D721Med (cell line): ENCODE results near the gene CNTN6.

Experiments
- DNase-seq: peaks from one replicate; pipeline ENCODE4 v3.0.0; 2011; ENCODE audit warnings: low spot score; ENCODE audit not compliant: insufficient read length
- FAIRE-seq: peaks from 2 replicates; lab custom pipeline; 2011; peaks lifted over from hg19 to GRCh38; lab: Jason Lieb, UNC
- TF ChIP-seq, protein P1 (sequence below): IDR thresholded peaks from 2 replicates; pipeline ENCODE4 v1.5.1; 2012; ENCODE audit warnings: mild to moderate bottlenecking, control low read depth; ENCODE audit not compliant: insufficient read depth; ENCODE audit errors: missing control alignments

The CNTN6 gene

DNA sequence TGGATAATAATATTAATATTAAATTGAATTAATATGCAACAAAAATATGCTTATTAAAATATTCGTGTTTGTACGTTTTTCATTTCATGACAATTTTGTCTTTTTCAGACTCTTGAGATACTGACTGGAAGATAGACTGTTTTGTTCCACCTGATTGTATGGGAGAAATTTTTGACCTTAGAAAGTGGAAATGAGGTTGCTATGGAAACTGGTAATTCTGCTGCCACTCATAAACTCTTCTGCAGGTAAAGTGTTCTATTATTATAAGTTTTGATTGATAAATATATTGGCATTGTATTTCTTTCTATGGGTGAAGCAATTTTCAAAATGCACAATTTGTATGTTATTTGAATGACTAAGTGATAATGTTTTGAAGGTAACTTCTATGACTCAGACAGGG, 55.0 kb downstream of the CNTN6 start:
- TF ChIP-seq, protein P1, sequence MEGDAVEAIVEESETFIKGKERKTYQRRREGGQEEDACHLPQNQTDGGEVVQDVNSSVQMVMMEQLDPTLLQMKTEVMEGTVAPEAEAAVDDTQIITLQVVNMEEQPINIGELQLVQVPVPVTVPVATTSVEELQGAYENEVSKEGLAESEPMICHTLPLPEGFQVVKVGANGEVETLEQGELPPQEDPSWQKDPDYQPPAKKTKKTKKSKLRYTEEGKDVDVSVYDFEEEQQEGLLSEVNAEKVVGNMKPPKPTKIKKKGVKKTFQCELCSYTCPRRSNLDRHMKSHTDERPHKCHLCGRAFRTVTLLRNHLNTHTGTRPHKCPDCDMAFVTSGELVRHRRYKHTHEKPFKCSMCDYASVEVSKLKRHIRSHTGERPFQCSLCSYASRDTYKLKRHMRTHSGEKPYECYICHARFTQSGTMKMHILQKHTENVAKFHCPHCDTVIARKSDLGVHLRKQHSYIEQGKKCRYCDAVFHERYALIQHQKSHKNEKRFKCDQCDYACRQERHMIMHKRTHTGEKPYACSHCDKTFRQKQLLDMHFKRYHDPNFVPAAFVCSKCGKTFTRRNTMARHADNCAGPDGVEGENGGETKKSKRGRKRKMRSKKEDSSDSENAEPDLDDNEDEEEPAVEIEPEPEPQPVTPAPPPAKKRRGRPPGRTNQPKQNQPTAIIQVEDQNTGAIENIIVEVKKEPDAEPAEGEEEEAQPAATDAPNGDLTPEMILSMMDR: no peak
- DNase-seq: no peak
- FAIRE-seq: no peak

DNA sequence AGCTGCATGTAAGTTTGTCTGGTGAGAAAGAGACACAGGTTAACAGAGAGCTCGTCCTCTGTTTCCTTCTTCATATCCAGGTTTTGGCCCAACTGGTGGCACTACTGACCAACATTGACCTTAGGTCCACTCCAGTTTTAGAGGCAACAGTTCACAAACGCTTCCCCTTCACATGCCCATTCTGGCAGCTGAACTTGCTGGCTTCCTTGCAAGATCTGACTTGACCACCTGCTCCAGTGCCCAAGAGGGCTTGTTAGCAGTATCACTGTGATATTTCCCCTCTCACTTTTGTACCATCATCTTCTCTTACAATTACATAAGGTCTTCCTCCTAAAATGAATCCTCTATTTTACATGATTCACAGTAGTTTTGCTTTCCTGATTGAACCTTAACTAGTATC, 71.3 kb downstream of the CNTN6 start:
- no peak for FAIRE-seq
- TF ChIP-seq, protein P1: no peak
- no peak for DNase-seq

DNA sequence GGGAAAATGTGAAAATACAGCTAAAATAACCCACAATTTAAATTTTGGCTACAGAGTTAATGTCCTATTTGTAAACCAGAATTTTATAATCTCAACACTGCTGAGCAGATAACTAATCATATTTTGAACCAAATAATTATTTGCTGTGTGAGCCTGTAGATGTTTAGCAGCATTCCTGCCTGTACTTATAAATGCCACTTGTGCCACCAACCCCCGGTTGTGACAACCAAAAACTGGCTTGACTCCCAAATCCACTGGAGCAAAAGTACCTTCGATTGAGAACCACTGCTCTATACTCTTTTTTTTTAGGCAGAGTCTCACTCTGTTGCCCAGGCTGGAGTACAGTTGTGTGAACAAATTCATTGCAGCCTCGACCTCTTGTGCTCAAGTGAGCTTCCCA, 78.5 kb downstream of the CNTN6 start:
- TF ChIP-seq, protein P1: no peak
- DNase-seq: no peak
- no peak for FAIRE-seq

DNA sequence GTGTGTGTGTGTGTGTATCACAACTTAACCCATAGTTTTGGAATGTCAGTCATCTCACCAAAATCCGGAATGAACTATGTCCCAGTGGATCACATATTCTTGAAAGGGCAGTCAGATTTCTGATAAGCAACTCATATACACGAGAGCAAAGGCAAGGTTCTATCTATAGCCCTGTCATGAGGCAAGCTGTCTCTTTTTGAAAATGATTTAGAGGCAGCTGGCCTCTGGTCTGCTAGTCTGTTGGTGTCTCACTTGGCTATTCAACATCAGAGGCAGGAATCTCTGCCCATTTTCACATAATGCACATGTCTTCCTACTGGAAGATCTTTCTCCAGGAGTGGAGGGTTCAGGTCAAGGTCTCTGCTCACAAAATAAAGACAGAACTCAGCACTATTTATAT, 79.8 kb downstream of the CNTN6 start:
- no peak for DNase-seq
- FAIRE-seq: no peak
- TF ChIP-seq, protein P1: no peak

DNA sequence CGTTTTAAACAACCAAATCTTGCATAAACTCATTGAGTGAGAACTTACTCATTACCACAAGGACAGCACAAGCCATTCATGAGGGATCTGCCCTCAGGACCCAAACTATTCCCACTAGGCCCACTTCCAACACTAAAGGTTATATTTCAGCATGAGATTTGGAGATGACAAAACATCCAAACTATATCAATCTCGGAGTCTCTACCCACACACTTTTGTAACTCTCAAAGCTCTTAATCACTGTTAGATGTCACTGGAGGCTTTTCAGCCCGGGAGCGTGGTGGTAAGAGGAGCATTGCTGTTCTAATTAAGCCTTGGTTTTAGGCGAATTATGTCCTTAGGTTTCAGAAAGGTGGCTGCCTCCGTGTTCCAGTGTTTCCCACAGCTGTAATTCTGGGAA, 86.3 kb downstream of the CNTN6 start:
- TF ChIP-seq, protein P1: no peak
- FAIRE-seq (no peak), DNase-seq (no peak)

DNA sequence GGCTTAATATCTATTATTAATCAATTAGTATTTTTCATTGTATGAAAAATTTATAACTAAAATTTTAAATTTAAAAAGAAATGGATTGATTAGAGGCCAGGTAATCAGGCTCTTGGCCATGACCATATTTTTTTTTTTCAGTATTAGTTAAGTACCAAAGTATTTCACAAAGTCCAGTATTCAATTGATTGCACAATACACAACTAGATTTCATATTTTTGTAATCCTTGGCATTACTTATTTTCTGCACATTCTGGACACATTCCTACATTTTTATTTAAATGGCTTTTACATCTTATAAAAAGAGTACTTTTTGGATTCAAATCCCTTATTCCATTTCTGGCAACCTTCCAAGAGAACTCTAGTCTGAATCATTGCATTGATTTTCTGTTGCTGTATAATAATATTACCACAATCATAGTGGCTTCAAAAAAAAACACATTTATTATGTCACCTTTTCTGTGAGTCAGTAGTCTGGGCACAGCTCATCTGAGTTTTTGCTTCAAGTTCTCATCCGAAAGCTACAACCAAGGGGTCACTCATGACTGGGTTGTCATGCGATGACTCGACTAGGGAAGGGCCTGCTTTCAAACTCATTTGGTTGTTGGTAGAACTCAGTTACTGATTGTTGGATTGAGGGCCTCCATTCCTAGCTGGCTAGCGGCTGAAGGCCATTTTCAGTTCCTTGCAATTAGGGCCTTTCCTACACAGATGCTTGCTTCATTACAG, 90.7 kb downstream of the CNTN6 start:
- DNase-seq (no peak), FAIRE-seq (no peak)
- TF ChIP-seq, protein P1: no peak

DNA sequence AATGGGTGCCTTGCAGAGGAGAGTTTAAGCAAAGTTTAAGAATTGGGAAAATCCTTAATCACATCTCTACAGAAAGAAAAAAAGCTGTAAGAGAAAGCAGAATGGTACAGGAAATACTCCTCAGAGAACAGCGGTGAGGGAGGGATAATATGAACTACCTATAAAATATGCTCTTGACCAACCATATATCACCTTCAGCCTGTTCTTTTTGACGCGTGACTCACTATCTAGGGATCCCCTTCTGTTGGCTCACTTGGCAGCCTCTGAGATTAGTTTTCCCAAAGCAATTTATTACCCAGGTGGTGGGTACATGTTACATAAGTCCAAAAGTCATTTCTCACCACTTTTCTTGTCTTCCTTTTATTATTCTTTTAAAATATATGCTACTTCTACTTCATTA, 97.7 kb downstream of the CNTN6 start:
- no peak for FAIRE-seq
- DNase-seq: no peak
- TF ChIP-seq, protein P1: no peak
